Muscle of back (tissue), 11 donors: ENCODE measurements around the gene QKI. TPM values are rescaled to one million over a fixed set of nuclear protein-coding genes. Genes with fewer than 3 reads are reported as not detected.
A peak's percentile ranks its signal among the peaks of the same experiment; 100 is the strongest.

Source experiments
- DNase-seq, 3 donors: peaks; one replicate each; pipeline versions ENCODE4 v3.0.0 to v3.0.0-alpha.2; 2013
- polyA plus RNA-seq, 10 donors: library from polyadenylated mRNA; unstranded; fragments of 120-200 nt; gene quantifications; one replicate each; pipeline ENCODE4 v1.2.1, GENCODE V29; 2013; ENCODE audit not compliant: insufficient read length in 10 of 10

Gene QKI
- polyA plus RNA-seq, 10 donors = 200 to 276 (median 234) TPM

DNA sequence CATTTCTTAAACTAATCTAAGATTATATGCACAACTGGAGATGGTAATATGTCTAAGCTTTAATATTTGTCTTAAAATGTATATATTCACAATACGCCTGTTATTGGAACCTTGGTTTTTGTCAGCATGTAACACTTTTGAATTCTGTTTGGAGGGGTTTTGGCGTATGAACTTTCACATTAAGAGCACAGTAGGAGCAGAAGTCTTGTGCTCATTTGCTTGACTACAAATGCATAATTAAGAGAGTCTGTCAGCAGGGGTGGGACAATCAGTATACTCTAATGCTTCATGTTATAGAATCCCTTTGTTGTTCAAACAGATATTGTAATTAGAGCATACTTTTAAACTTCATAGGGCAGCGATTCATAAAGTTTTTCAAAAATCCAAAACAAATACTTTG lies 112.8 kb downstream of the QKI start:
- no peak for DNase-seq

DNA sequence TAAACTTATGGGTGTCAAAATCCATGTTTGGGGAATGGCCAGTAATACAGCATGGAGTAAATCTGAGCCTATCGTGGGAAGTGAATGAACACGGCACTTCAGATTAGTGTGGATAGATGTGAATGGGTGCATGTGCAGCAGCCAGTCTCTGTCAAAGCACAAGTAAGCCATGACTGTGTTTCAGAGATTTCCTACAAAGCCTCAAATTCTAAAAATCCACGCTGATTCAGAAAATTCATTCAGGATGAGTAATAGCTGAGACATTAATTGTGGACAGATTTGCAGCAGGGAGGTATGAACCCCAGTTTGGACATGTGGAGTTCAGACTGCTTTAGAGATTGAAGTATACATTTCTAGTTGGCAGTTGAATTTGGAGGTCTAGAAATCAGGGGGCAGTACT lies 115.1 kb downstream of the QKI start:
- peak in 2 of 3 donors; percentile 30 to 84 for DNase-seq

- DNase-seq = no peak
Observed at GRCh38 chr6:163530406-163530805, 115.9 kb downstream of the QKI start.

DNA sequence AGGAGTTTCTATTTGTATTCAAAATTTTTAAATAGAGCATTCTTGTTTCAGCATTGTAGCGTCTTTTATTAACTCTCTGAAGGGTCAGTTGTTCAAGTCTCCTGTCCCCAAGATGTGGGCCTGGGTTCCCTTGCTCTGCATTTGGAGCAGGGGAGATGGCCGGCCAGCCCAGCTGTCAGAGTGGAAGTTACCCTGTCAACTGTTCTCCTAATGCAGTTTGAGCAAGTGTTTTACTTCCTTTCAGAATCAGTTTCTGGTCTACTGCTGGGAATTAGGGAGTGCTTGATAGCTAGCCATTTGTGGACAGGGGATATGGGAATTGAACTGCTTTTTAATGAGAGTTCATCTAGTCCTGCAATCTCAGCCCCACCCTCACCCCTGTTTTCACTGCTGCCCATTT lies 116.6 kb downstream of the QKI start:
- peak in 1 of 3 donors; percentile 33 for DNase-seq

DNA sequence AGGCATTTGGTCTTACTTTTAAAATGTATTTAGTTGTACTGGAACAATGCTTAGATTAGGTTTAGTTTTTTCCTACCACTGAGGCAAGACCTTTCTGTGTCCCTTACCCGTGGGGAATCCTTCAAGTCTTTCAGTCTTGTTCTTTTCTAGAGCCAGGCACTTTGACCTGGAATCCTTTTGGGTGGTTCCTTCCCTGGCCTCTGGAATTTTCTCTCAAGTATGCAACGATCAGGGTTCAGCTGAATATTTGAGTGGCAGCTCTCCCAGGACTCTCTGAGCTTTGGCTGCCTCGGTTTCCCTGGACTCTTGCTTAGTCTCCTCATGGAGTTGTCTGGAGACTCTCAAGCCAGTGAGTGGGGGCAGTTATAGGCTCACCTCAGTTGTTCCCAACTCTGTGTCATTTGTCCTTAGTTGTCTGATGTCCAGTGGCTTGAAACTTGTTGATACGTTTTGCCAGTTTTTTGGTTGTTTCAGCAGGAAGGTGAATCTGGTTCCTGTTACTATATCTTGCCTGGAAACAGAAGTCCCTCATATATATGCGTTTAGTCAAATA lies 118.1 kb downstream of the QKI start:
- DNase-seq = no peak

- DNase-seq = peak in 2 of 3 donors; percentile 26 to 65
Observed at GRCh38 chr6:163533443-163533842, 118.9 kb downstream of the QKI start.

- no peak for DNase-seq
Observed at GRCh38 chr6:163536770-163537169, 122.3 kb downstream of the QKI start.

- DNase-seq = no peak
Observed at GRCh38 chr6:163538331-163538730, 123.8 kb downstream of the QKI start.

DNA sequence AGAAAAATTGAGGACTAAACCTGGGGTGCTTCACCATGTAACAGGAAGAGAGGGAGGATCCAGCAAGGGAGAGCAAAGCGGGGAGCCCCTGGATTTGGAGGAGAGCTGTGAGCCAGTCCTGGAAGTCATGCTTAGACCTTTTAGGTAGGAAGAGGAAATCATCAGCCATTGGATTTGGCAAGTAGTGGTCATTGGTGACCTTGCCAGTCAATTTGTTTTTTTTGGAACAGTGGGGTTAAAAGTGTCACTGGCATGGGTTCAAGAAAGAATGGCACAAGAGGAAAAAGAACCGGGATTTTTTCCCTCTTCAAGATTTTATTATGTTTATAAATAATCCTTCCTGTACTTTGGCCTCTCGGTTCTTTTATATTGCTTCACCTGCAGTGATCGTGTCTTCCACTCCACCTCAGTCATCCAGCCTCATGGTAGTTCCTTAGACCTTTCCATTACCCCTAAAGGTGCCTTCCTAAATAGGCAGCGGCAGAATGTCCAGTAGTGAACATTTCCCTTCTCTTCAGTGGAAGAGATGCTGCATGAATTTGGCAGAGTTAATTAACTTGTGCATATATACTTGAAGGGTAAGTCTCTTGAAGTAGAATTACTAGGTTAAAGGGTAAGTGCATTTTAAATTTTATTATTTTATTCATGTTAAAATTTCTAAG lies 124.7 kb downstream of the QKI start:
- no peak for DNase-seq

DNA sequence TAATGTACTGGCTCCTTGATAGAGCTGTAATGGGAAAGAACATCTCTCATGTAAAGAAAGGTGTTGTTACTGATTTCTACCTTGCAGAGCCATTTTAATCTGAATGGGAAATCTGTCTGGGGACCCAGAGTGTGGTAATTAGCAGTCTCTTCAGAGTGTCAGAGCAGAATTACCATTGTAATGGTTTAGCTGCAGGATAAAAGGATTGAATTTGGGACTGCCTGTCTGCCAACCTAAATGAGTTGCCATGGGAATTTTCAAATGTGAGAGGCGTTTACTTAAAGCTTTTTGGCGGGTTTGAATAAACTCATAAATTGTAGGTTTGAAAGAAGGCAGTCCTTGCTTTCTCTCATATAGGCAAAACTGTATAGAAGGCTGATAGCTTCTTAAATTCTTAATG lies 128.8 kb downstream of the QKI start:
- no peak for DNase-seq

GRCh38 chr6:163545370-163545769 lies 130.9 kb downstream of the QKI start:
- no peak for DNase-seq

- no peak for DNase-seq
Observed at GRCh38 chr6:163547287-163547686, 132.8 kb downstream of the QKI start.

GRCh38 chr6:163548624-163549023 lies 134.1 kb downstream of the QKI start:
- no peak for DNase-seq

DNA sequence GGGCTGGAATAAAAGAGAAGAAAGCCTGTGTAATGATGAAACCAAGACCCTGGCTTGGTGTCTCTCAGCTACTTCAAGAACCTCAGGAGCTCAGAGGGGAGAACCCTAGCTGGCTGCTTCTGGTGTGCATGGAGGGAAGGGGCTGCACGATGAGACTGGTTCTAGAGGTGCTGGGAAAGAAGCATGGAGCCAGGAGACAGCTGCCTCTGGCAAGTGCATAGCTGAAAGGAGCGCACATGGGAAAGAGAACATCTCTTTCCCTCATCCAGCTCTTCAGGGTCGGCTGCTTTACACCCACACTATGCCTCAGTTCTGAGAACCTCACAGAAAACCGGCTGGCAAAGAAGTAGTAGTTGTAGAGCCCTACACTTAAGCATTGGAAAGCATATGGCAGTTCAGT lies 139.5 kb downstream of the QKI start:
- no peak for DNase-seq

GRCh38 chr6:163554663-163555062 lies 140.1 kb downstream of the QKI start:
- no peak for DNase-seq

- DNase-seq = no peak
Observed at GRCh38 chr6:163559661-163560060, 145.1 kb downstream of the QKI start.

DNA sequence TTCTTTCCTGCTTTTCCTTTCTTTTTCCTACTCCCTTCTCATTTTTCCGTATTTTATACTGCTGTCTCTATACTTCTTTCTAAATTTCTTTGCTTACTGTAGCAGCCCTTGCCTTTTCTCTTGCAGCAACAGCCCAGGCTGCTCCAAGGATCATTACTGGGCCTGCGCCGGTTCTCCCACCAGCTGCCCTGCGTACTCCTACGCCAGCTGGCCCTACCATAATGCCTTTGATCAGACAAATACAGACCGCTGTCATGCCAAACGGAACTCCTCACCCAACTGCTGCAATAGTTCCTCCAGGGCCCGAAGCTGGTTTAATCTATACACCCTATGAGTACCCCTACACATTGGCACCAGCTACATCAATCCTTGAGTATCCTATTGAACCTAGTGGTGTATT lies 148.8 kb downstream of the QKI start:
- no peak for DNase-seq

DNA sequence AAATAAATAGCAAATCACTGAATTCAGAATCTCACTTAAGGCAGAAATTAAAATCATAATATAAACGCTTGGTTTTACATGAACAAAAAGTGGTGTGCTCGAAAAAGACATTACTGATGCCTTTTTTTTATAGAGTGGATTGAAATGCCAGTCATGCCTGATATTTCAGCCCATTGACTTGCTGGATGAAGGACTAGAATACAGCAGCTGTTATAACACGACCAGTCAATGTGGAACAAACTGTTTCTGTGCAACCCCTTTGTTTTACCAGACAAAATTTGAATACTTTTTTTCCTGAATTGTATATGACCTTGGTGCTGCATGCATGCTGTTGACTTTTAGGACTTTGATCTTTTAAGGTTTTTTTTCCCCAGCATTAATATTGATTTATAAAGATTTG lies 150.0 kb downstream of the QKI start:
- no peak for DNase-seq

DNA sequence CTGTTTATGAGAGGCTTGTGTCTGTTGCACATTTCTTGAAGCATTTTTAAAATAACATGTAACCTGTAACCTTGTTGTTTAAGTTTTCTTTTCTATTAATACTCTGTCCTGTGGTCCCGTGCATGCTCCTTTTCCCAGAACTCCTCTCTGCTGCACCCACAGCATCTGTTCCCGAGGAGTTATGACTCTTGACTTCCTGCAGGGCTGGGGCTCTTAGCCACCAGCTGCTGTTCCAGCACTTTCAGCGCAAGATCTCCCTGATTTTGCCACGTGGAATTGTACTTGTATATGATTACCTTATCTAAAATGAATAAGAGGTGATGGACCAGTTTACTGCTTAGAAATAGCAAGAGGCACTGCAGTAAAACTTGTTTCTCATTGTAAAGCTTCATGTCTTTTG lies 150.6 kb downstream of the QKI start:
- no peak for DNase-seq

DNA sequence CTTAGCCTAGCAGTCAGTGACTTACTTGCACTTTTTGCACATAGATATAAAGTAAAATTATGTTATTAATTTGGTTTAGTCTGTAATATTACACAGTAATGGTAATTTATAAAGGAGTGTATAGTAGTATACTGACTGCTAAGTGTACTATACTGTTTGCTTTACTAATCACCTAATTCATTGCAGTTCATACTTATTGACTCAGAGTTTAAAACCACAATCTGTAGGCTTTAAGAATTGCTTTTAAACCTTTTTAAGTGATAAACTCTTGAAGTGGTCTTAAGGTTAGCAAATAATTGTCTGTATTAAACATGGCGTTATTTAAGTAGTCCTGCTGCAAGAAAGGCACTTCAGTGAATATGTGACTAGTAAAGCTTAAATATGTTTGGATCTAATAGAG lies 151.5 kb downstream of the QKI start:
- DNase-seq = no peak

- no peak for DNase-seq
Observed at GRCh38 chr6:163568275-163568674, 153.8 kb downstream of the QKI start.

DNA sequence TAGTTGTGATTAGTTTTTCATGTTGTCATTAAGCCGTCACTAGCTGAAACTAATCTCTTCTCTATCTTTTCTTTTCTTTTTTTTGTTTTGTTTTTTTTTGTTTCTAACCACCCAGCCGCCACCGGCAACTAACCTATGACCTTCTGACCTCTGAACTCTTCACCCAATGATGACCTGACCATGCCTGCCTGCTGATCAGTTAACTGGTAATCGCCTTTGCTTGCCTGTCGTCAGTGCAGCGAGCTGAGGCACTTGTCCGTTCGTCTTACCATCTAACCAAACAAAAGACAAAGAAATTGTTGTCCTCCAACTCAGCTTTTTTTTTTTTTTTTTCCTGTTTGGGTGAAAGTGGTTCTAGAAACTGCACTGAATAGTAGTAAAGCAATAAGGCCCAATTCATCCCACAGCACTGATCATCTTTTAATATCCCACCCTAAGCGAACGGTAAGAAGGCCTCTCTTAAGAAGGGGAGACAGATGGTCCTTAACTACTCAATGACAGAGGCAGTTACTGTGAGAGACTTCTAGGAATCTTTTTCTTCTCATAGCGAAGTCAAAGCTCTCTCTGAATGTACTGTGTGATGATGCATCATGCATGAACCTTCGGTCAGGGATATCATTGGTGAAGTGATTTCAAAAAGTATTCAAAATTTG lies 156.2 kb downstream of the QKI start:
- DNase-seq = no peak

DNA sequence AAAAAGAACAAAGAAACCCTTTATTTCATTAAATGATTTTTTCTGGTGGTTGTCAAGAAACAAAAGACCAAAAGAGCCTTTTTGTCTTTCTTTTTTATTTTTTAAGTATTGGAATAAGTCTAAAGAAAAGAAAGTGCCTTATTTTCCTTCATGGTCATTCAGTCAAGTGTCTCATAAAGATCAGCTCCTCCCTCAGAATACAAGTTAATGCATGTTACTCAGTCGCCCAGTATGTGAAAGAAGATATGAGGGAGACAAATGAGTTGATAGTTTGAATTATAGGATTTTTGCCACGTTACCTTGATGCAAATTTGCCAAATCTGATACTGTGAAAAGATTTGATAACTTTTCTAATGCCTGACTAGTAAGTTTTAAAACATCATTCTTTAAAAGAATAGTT lies 157.2 kb downstream of the QKI start:
- DNase-seq = no peak

DNA sequence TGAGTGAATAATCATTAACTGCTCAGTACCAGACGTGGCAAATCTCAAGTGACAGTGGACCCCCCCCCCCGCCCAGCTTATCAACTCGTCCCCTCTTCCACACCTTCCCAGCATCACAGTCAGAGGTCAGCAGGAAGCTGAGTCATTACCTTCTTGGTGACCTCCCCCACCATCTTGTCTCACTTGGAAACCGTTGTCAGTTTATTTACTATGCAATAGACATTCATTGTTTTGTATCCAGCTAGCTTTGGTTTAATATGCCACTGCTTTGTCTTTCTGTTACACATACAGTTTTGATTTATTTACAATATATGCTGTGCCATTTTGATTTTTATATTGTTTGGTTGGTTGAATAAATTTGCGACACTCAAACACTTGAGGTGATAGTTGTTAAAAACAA lies 158.1 kb downstream of the QKI start:
- no peak for DNase-seq
